GM21528 (cell line): ENCODE results near the gene SPHK1.
"Not testable (repeated sequence)": the region's sequence is repeated elsewhere in the genome, so short reads cannot be mapped to it uniquely, and the experiment has no call there.

ENCODE experiments used
- ATAC-seq: cut with Tn5 transposase; IDR thresholded peaks from one replicate; pipeline ENCODE4 v1.9.1; 2021; ENCODE audit warnings: mild to moderate bottlenecking, moderate library complexity; ENCODE audit not compliant: unreplicated experiment, low FRiP score

SPHK1 gene

DNA sequence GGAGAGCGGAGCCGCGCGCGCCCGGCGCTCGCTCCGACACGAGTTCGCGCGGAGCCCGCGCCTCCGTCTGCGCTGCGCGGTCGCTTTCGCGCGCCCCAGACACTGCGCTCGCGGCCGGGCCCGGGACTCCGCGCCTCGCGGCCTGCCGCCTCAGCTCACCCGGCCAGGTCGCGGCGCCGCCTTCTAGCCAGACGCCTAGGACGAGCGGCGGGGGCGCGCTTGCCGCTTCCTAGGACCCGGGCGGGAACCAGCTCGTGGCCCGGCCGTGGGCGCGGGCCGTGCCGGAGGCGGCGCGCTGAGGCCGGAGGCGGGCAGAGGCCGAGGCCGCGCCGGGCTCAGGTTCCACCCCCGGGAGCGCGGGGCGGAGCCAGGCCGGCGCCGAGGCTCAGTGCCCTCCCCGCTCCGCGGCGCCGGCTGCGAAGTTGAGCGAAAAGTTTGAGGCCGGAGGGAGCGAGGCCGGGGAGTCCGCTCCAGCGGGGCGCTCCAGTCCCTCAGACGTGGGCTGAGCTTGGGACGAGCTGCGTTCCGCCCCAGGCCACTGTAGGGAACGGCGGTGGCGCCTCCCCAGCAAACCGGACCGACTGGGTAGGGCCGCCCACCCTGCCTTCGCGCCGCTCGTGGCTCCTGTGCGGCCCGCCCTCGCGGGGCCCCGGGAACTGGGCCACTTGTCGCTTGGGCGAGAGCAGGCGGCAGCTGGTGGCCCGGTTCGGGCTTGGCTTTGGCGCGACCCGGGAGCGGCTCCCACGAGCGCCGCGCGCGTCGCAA, at the start of gene SPHK1:
SPHK1 (plus strand) TSS at position 388 of the 765 bp plus-strand sequence. CDS start 1,036 bp downstream, outside the sequence.
- ATAC-seq = peak; percentile 46

DNA sequence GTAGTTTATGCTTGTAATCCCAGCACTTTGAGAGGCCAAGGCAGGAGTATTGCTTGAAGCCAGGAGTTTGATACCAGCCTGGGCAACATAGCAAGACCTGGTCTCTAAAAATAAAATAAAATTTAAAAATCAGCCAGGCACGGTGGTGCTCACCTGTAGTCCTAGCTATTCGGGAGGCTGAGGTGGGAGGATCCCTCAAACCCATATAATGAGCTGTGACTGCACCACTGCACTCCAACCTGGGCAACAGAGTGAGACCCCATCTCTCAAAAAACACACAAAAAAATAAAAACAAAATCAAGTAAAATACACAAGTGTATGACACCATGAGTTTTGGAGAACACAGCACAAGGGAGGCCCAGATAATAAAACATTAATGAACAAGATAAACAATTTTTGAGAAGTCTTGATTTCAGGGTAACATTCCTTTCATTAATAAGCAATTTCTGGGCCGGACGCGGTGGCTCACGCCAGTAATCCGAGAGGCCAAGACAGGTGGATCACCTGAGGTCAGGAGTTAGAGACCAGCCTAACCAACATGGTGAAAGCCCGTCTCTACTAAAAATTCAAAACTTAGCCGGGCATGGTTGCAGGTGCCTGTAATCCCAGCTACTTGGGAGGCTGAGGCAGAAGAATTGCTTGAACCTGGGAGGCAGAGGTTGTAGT, 48.6 kb upstream of the SPHK1 start:
- no peak for ATAC-seq

GRCh38 chr17:76336756-76337412, 47.5 kb upstream of the SPHK1 start:
- no peak for ATAC-seq

DNA sequence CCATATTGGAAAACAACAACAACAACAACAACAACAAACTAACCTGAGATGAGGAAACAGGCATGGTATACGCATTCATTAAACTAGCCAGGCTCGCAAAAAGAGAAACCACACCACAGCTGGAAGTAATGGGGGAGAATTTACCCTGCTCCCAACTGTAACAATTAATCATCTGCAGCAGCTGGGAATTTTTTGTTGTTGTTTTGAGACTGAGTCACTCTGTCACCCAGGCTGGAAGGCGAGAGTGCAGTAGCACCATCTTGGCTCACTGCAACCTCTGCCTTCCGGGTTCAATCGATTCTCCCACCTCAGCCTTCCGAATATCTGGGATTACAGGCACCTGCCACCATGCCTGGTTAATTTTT, 47.0 kb upstream of the SPHK1 start:
- ATAC-seq = no peak

GRCh38 chr17:76341301-76341700, 43.1 kb upstream of the SPHK1 start:
- ATAC-seq = no peak

- no peak for ATAC-seq
Observed at GRCh38 chr17:76343106-76343505, 41.3 kb upstream of the SPHK1 start.

DNA sequence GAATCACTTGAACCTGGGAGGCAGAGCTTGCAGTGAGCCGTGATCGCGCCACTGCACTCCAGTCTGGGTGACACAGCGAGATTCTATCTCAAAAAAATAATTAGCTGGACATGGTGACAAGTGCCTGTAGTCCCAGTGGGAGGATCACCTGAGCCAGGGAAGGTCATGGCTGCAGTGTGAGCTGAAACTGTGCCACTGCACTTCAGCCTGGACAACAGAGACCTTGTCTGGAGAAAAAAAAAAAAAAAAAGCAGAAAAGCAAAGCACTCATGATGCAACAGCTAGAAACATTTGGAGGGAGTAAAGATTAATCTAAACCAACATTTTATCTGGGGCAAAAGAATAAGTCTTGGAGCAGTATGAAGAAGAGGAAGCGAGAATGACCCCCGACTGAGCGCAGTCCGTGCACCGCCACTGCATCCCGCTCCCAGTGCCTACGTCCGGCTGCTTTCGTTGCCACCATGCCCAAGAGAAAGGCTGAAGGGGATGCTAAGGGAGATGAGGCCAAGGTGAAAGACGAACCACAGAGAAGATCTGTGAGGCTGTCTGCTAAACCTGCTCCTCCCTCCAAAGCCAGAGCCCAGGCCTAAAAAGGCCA, 38.9 kb upstream of the SPHK1 start:
- no peak for ATAC-seq

GRCh38 chr17:76346936-76347335, 37.5 kb upstream of the SPHK1 start:
- not testable (repeated sequence) for ATAC-seq

- no peak for ATAC-seq
Observed at GRCh38 chr17:76350463-76350862, 33.9 kb upstream of the SPHK1 start.

- ATAC-seq = no peak
Observed at GRCh38 chr17:76351526-76352071, 32.8 kb upstream of the SPHK1 start.

- ATAC-seq = peak; percentile 28
Observed at GRCh38 chr17:76353004-76353598, 31.3 kb upstream of the SPHK1 start.

DNA sequence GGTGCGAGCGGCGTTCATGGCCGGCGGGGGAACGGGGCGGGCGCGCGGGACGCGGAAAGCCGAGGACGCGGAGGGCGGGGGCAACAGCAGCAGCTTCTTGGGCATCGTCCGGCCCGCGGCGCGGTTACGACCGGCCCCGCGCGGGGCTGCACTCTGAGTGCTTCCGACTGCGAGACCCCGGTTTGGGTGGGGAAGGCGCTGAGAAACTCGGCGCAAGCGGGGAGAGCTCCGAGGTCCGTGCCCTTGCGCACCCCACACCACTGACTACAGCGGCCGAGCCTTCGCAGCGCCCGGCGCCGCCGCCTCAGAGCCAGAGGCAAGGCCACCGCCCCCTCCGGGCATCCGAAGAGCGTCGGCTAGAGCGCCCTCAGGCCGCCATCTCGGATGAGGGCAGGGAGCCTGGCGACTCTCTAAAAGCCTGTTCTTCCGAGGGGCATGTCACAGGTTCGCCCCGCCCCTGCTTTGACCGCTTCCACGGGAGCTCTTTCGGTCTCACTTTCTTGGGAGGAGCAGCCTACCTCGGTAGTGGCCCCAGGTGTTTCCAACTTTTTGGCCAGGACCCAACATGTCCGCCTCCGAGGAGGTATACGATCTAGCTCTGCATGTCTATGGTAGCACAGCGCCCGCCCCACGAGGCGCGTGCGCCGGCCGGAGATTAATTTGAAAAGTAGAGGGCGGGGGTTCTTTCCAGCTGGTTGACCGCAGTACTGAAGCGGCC, 30.7 kb upstream of the SPHK1 start, which contains the start of gene PRPSAP1:
PRPSAP1 (minus strand) TSS at position 318 of the 718 bp plus-strand sequence; CDS start at position 105, 213 bp downstream.
- ATAC-seq = peak; percentile 82

- no peak for ATAC-seq
Observed at GRCh38 chr17:76354317-76354729, 30.1 kb upstream of the SPHK1 start.

- no peak for ATAC-seq
Observed at GRCh38 chr17:76354747-76355310, 29.6 kb upstream of the SPHK1 start.

- ATAC-seq = no peak
Observed at GRCh38 chr17:76356803-76357456, 27.5 kb upstream of the SPHK1 start.

DNA sequence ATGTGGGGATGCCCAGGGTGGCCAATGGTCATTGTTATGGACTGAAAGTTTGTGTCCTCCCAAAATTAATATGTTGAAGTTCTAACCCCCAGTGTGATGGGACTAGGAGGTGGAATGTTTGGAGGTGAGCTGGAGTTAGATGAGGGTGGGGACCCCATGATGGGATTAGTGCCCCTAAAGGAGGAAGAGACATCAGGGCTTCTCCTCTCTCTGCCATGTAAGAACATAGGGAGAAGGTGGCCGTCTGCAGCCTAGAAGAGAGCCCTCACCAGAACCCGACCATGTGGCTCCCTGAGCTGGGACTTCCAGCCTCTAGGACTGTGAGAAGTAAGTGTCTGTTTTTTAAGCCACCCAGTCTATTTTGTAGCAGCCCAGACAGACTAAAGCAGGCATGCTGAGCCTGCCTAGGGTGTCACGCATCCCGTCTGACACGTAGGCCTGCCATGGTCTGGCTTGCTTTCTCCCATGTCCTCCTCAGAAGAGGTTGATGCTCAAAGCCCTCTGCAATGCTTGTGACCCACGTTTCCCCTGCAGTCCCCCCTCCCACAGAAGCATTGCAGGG, 26.7 kb upstream of the SPHK1 start:
- ATAC-seq = no peak

DNA sequence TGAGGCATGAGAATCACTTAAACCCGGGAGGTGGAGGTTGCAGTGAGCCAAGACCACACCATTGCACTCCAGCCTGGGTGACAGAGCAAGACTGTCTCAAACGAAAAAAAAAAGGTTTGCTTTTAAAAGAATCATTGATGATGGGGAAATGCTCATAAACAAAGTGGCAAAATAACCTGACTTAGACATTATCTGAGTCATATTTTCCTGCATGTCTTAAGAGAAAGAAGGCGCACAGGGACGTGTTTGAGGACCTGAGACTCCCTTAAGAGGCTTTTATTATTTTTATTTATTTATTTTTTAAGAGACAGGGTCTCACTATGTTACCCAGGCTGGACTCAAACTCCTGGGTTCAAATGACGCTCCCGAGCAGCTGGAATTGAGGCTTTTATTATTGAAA, 25.0 kb upstream of the SPHK1 start:
- no peak for ATAC-seq

DNA sequence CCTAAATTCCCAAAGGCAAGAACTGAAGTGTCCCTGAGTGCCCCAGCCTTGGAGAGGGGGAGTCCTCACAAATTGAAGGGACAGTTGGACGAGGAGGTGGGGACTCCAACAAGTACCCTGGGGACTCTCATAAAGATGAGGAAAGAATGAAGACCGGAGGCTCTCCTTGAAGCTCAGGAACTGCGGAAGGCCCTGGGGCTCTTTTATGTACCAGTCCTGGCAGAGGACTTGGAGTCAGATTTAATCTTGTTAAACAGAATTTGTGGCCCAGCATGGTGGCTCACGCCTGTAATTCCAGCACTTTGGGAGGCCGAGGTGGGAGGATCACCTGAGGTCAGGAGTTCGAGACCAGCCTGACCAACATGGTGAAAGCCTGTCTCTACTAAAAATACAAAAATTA, 24.6 kb upstream of the SPHK1 start:
- ATAC-seq = not testable (repeated sequence)

- no peak for ATAC-seq
Observed at GRCh38 chr17:76360461-76360860, 23.9 kb upstream of the SPHK1 start.
